Measurements from ENCODE around the gene AGT.

The AGT gene

DNA sequence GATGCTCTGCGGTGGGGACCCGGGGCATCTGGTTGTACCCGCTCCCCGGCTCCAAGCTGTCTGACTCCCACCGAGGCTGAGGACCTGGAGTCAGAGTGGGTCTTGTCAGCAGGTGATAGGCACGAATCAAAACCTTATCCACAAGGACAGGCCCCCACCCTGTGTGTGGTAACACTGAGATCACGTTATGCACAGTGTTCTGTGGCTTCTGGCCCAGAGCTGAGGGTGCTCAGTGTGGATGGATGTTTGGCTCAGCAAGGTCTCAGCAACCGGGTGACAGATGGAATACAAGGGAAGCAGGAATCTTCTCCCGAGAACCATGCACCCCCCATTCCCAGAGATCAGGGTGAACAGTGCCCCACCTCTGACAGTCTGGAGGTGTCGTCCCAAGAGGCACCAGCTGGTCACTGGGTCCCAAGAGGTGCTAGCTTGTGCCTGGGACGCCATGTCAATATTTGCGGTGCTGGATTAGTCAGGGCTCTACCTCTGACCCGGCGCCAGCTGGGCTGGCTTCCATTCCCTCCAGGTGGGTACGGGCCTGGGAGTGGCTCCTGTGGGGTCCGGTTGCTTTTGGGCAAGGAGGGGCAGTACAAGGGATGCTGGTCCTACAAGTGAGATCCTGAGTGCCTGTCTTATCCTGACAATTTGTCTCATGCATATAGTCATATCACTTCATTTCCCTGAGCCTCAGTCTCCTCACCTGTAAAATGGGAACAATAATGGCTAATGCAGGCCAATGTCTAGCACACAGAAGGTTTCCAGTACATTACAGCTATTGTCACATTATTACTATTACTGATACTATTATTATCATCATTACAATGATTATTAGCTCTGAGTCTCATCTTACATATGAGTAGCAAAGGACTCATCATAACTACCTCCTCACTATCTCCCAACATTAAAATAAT is 34.2 kb upstream of the AGT start:
- TF ChIP-seq SIN3A (IDR thresholded peaks at IDR 0.05; ENCODE audit: borderline replicate concordance, insufficient read depth, low read length) (no peak), FOXP2 (optimal IDR thresholded peaks at IDR 0.05; ENCODE audit: borderline replicate concordance, extremely low read depth, extremely low read length, insufficient read depth) (no peak), TAF1 (IDR thresholded peaks at IDR 0.05; ENCODE audit: borderline replicate concordance, insufficient read depth, low read length) (no peak), POLR2AphosphoS5 (IDR thresholded peaks at IDR 0.05; ENCODE audit: low read depth, low read length) (no peak)
- TF ChIP-seq, protein P1, sequence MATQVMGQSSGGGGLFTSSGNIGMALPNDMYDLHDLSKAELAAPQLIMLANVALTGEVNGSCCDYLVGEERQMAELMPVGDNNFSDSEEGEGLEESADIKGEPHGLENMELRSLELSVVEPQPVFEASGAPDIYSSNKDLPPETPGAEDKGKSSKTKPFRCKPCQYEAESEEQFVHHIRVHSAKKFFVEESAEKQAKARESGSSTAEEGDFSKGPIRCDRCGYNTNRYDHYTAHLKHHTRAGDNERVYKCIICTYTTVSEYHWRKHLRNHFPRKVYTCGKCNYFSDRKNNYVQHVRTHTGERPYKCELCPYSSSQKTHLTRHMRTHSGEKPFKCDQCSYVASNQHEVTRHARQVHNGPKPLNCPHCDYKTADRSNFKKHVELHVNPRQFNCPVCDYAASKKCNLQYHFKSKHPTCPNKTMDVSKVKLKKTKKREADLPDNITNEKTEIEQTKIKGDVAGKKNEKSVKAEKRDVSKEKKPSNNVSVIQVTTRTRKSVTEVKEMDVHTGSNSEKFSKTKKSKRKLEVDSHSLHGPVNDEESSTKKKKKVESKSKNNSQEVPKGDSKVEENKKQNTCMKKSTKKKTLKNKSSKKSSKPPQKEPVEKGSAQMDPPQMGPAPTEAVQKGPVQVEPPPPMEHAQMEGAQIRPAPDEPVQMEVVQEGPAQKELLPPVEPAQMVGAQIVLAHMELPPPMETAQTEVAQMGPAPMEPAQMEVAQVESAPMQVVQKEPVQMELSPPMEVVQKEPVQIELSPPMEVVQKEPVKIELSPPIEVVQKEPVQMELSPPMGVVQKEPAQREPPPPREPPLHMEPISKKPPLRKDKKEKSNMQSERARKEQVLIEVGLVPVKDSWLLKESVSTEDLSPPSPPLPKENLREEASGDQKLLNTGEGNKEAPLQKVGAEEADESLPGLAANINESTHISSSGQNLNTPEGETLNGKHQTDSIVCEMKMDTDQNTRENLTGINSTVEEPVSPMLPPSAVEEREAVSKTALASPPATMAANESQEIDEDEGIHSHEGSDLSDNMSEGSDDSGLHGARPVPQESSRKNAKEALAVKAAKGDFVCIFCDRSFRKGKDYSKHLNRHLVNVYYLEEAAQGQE (IDR thresholded peaks at IDR 0.05; ENCODE audit: insufficient read depth in 1 of 2, low read depth in 2 of 2, low read length in 2 of 2) = no peak

DNA sequence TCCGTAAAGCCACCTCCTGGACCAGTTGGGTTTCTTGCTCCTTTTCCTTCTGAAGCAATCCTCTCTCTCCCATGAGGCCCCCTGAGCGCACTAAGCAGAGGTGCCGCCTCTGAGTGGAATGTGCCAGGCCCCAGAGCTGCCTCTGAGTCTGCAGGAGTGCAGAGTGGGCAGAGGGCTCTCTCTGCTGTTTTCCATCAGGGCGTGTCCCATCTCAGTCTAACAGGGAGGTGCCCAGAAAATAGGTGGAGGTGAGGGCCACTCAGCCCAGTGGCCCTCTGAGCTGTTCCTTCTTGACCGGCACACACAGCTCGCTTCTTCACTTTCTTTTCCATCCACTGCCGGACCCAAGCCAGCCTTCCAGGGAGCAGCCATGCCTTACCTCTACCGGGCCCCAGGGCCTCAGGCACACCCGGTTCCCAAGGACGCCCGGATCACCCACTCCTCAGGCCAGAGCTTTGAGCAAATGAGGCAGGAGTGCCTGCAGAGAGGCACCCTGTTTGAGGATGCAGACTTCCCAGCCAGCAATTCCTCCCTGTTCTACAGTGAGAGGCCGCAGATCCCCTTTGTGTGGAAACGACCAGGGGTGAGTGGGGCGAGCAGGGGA is 33.3 kb upstream of the AGT start, which contains the start of gene CAPN9:
CAPN9 (plus strand) TSS at position 262 of the 604 bp plus-strand sequence; CDS start at position 371, 109 bp downstream.
- TF ChIP-seq SIN3A (IDR thresholded peaks at IDR 0.05; ENCODE audit: borderline replicate concordance, insufficient read depth, low read length) = no peak
- TF ChIP-seq, protein P1 (IDR thresholded peaks at IDR 0.05; ENCODE audit: insufficient read depth in 1 of 2, low read depth in 2 of 2, low read length in 2 of 2) = no peak
- no peak for TF ChIP-seq FOXP2 (optimal IDR thresholded peaks at IDR 0.05; ENCODE audit: borderline replicate concordance, extremely low read depth, extremely low read length, insufficient read depth)
- no peak for TF ChIP-seq TAF1 (IDR thresholded peaks at IDR 0.05; ENCODE audit: borderline replicate concordance, insufficient read depth, low read length)
- no peak for TF ChIP-seq POLR2AphosphoS5 (IDR thresholded peaks at IDR 0.05; ENCODE audit: low read depth, low read length)

DNA sequence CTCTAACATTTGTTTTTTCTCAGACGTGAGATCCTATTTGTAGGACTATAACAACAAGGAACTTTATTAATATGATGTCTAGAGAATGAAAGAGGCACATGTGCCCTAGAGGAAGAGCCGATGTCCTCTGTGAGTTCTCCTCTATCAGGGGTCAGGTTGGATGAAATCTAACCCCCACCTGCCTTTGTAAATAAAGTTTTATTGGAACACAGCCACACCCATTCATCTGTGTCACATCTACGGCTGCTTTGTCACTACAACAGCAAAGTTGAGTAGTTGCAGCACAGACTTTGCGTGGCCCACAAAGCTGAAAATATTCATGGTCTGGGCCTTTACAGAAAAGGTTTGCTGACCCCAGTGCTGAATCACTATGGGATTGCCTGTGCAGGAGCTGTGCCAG is 32.7 kb upstream of the AGT start:
- TF ChIP-seq, protein P1 (IDR thresholded peaks at IDR 0.05; ENCODE audit: insufficient read depth in 1 of 2, low read depth in 2 of 2, low read length in 2 of 2) = no peak
- TF ChIP-seq POLR2AphosphoS5 (IDR thresholded peaks at IDR 0.05; ENCODE audit: low read depth, low read length) (no peak), SIN3A (IDR thresholded peaks at IDR 0.05; ENCODE audit: borderline replicate concordance, insufficient read depth, low read length) (no peak), TAF1 (IDR thresholded peaks at IDR 0.05; ENCODE audit: borderline replicate concordance, insufficient read depth, low read length) (no peak), FOXP2 (optimal IDR thresholded peaks at IDR 0.05; ENCODE audit: borderline replicate concordance, extremely low read depth, extremely low read length, insufficient read depth) (no peak)

DNA sequence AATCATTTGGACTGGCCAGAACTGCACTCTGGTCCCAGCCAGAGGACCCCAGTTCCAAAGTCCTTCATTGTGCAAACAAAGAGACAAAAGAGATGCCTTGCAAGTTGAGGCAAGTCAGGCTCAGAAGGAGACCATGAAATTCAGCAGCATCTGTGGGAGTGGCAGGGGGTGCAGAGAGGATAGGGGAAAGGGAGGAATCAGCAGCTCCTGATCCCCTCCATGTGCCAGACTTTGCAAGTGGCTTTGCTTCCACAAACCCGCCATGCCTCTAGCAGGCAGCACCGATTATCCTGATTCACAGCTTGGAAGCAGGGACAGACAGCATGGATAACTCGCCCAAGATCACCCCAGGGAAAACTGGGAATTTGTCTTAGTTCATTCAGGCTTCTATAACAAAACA is 31.1 kb upstream of the AGT start:
- TF ChIP-seq, protein P1 (IDR thresholded peaks at IDR 0.05; ENCODE audit: insufficient read depth in 1 of 2, low read depth in 2 of 2, low read length in 2 of 2) = no peak
- no peak for TF ChIP-seq SIN3A (IDR thresholded peaks at IDR 0.05; ENCODE audit: borderline replicate concordance, insufficient read depth, low read length)
- TF ChIP-seq POLR2AphosphoS5 (IDR thresholded peaks at IDR 0.05; ENCODE audit: low read depth, low read length) = no peak
- no peak for TF ChIP-seq FOXP2 (optimal IDR thresholded peaks at IDR 0.05; ENCODE audit: borderline replicate concordance, extremely low read depth, extremely low read length, insufficient read depth)
- no peak for TF ChIP-seq TAF1 (IDR thresholded peaks at IDR 0.05; ENCODE audit: borderline replicate concordance, insufficient read depth, low read length)
